ENCODE results near the gene ISYNA1.

GRCh38 chr19:18461471-18461870 lies 23.5 kb upstream of the ISYNA1 start:
- TF ChIP-seq CTCF (IDR thresholded peaks at IDR 0.05 in 4 of 5, conservative IDR thresholded peaks at IDR 0.05 in 1 of 5), result no peak
- no peak for TF ChIP-seq POLR2A (IDR thresholded peaks at IDR 0.05)
